Esophagus muscularis mucosa (tissue), 4 donors: Measurements from ENCODE around the gene SGTA. TPM values are rescaled to one million over a fixed set of nuclear protein-coding genes. Genes with fewer than 3 reads are reported as not detected.

ENCODE experiments used
- DNase-seq: peaks from one replicate; pipeline ENCODE4 v3.0.0-alpha.2; 2017; ENCODE audit errors: extremely low spot score
- H3K27ac ChIP-seq, 4 donors: fragments of 200-600 bp; sonication (generic); replicated peaks in 1 of 4; 1 replicate in 3 of 4; 2 replicates in 1 of 4; pipeline ENCODE4 v1.5.1; 2016 to 2019; ENCODE audit warnings: mild to moderate bottlenecking in 1 of 4
- H3K27me3 ChIP-seq, 4 donors: fragments of 200-600 bp; sonication (generic); one replicate each; pipeline versions ENCODE4 v1.5.1 to v1.6.0; 2016 to 2019
- H3K36me3 ChIP-seq, 4 donors: fragments of 200-600 bp; sonication (generic); one replicate each; pipeline ENCODE4 v1.5.1; 2016 to 2019
- H3K4me1 ChIP-seq, 4 donors: fragments of 200-600 bp; sonication (generic); one replicate each; pipeline ENCODE4 v1.5.1; 2016 to 2019
- H3K4me3 ChIP-seq, 4 donors: fragments of 200-600 bp; sonication (generic); 1 replicate in 2 of 4; 2 replicates in 2 of 4; pipeline ENCODE4 v1.5.1; 2016 to 2019; ENCODE audit warnings: mild to moderate bottlenecking in 4 of 4, moderate library complexity in 1 of 4
- H3K9me3 ChIP-seq, 4 donors: fragments of 200-600 bp; sonication (generic); 1 replicate in 3 of 4; 2 replicates in 1 of 4; pipeline ENCODE4 v1.5.1; 2016 to 2019
- EP300 ChIP-seq: sonication (generic); formaldehyde crosslinking; IDR thresholded peaks from one replicate; pipeline ENCODE4 v1.6.1; 2017; ENCODE audit warnings: antibody characterized with exemption
- POLR2A ChIP-seq: fragments of 450-650 bp; IDR thresholded peaks from one replicate; pipeline ENCODE4 v1.6.1; 2017; ENCODE audit warnings: antibody characterized with exemption, moderate library complexity, mild to moderate bottlenecking, low read depth
- POLR2AphosphoS5 ChIP-seq, 2 donors: sonication (generic); formaldehyde crosslinking; IDR thresholded peaks; one replicate each; pipeline ENCODE4 v1.6.1; 2017; ENCODE audit warnings: antibody characterized with exemption in 2 of 2
- whole genome bisulfite sequencing: methylation state at CpG from one replicate; pipeline ENCODE4 v1.1.5; 2018; 5-methylcytosine and 5-hydroxymethylcytosine counted together
- intact Hi-C: fragments of 100-400 bp; cut with DNase I; formaldehyde crosslinking; loops from one replicate; pipeline ENCODE4 v1.15.1; 2023
- total RNA-seq, 4 donors: library from RNA; depleted of rRNA; stranded (reverse); fragments of >200 nt; gene quantifications; one replicate each; pipeline versions ENCODE4 v1.1.0 to v1.2.1, GENCODE V29; 2016
- TF ChIP-seq, protein P1 (sequence below), 3 experiments: fragments of 200-600 bp in 2 of 3; fragments of 450-650 bp in 1 of 3; sonication (generic) in 2 of 3; IDR thresholded peaks; one replicate each; pipeline ENCODE4 v1.5.1; 2017 to 2019; ENCODE audit warnings: antibody characterized with exemption in 3 of 3, mild to moderate bottlenecking in 2 of 3, moderate library complexity in 1 of 3

SGTA gene
- total RNA-seq, 4 donors from 2014 or later, result 53.6 to 71.2 (median 59.2) TPM

- Histone ChIP-seq H3K36me3 (peaks cover 0 to 60% (median 50%) of the 10 kb centered on the region in 4 donors), H3K4me1 (peaks cover 11 to 24% (median 17%) of the 10 kb centered on the region in 4 donors), H3K4me3 (no peak overlapping the region), H3K9me3 (no peaks in the 10 kb centered on the region), H3K27me3 (no peaks in the 10 kb centered on the region), H3K27ac (no peak overlapping the region)
- TF ChIP-seq POLR2A (no peak), EP300 (no peak), POLR2AphosphoS5 (IDR thresholded peaks at IDR 0.05) (no peak)
- TF ChIP-seq, protein P1, sequence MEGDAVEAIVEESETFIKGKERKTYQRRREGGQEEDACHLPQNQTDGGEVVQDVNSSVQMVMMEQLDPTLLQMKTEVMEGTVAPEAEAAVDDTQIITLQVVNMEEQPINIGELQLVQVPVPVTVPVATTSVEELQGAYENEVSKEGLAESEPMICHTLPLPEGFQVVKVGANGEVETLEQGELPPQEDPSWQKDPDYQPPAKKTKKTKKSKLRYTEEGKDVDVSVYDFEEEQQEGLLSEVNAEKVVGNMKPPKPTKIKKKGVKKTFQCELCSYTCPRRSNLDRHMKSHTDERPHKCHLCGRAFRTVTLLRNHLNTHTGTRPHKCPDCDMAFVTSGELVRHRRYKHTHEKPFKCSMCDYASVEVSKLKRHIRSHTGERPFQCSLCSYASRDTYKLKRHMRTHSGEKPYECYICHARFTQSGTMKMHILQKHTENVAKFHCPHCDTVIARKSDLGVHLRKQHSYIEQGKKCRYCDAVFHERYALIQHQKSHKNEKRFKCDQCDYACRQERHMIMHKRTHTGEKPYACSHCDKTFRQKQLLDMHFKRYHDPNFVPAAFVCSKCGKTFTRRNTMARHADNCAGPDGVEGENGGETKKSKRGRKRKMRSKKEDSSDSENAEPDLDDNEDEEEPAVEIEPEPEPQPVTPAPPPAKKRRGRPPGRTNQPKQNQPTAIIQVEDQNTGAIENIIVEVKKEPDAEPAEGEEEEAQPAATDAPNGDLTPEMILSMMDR (IDR thresholded peaks at IDR 0.05), result no peak
- DNase-seq, result no peak
- WGBS, result 97% methylated on average over 9 of the region's 12 CpGs
- intact Hi-C loops, result no loop called here
These were observed 47.7 kb downstream of the SGTA start for GRCh38 chr19:2735374-2735773.

DNA sequence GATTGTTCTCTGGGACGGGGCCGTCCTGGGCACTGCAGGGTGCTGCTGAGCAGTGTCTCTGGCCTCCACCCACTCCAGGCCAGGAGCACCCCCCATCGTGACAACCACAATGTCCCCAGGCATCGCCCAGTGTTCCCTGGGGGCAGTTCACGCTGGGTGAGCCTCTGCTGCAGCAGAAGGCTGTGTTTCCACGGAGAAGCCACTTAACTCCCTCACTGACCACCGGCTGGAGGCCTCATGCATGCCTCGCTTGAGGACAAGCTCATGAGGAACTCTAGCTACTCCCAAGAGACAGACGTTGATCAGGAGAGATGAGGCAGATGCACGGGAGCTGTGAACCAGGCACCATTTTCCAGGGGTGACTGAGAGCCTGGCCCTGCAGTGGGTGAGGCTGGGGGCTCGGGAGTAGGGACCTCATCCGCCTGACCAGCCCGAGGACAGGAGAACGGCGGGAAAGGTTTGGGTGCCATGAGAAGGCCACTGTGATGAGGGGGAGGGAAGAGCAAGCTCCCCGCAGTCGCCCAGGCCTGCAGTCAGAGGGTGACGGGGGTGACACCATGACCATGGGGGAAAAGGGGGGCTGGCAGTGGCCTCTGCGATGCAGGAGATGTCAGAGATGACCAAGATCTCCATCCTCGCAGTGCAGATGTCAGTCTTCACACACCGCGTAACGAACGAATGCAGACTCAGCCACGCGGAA lies 48.3 kb downstream of the SGTA start:
- intact Hi-C loops, result no loop called here
- H3K36me3 ChIP-seq, result peaks cover 0 to 60% (median 50%) of the 10 kb centered on the region in 4 donors
- no peak for DNase-seq
- 89% methylated on average over 22 of the region's 26 CpGs for WGBS
- H3K4me1 ChIP-seq, result peaks cover 11 to 24% (median 16%) of the 10 kb centered on the region in 4 donors
- no peak overlapping the region for H3K27ac ChIP-seq
- H3K4me3 ChIP-seq, result no peak overlapping the region
- H3K9me3 ChIP-seq, result no peaks in the 10 kb centered on the region
- no peaks in the 10 kb centered on the region for H3K27me3 ChIP-seq
- TF ChIP-seq POLR2A, result no peak
- no peak for TF ChIP-seq POLR2AphosphoS5 (IDR thresholded peaks at IDR 0.05)
- TF ChIP-seq EP300, result no peak
- TF ChIP-seq, protein P1 (IDR thresholded peaks at IDR 0.05), result no peak

DNA sequence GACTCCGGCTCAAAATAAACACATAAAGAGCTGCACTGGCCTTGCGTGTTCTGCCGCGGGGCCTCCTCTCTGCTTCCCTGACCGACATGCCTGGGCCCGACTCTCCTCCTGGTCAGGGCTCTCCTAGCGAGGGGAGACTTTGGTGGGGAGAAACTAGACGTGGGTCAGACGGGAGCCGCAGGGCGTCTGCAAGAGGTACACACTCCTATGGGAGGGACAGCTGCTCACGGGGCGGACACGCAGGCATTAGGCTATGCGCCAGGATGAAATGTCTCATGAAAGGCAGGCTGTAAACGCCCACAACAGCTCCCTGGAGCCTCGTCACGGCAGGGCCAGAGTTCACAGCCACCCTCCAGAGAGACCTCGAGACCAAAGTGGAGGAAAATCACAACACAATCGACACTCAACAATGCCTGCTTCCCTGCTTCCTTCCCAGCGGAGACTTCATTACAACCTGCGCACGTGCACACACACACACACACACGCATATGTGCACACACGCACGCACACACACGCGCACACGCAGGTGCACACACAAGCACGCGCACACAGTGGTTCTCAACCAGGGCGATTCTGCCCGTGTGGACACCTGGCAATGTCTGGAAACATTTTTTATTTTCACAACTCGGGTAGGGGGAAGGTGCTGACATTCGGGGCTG lies 49.0 kb downstream of the SGTA start:
- Histone ChIP-seq H3K9me3 (no peaks in the 10 kb centered on the region), H3K4me1 (peaks cover 7 to 18% (median 10%) of the 10 kb centered on the region in 4 donors), H3K4me3 (no peak overlapping the region), H3K27ac (no peak overlapping the region), H3K36me3 (peaks cover 0 to 60% (median 50%) of the 10 kb centered on the region in 4 donors), H3K27me3 (no peaks in the 10 kb centered on the region)
- TF ChIP-seq, protein P1 (IDR thresholded peaks at IDR 0.05), result no peak
- no peak for TF ChIP-seq POLR2AphosphoS5 (IDR thresholded peaks at IDR 0.05)
- no peak for TF ChIP-seq EP300
- no peak for TF ChIP-seq POLR2A
- WGBS, result 86% methylated on average over 35 of the region's 35 CpGs
- intact Hi-C loops, result no loop called here
- no peak for DNase-seq

DNA sequence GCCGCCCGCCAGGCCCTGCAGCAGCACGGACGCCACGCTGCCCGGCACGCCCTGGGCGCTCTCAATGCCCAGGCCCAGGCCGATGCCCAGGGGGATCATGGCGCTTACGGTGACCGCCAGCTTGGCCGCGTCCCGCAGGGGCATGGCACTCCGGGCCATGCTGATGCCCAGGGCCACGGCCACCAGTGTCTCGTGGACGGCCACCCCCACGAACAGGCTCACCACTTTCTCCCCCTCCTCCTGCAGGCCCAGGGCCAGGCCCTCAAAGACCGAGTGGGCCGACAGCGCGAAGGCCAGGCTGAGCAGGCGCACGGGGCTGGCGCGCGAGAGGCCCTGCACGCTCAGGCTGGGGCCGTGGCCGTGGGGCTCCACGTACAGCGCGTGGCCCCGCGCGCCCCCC lies 50.2 kb downstream of the SGTA start:
- TF ChIP-seq, protein P1 (IDR thresholded peaks at IDR 0.05), result no peak
- TF ChIP-seq POLR2A (no peak), POLR2AphosphoS5 (IDR thresholded peaks at IDR 0.05) (no peak), EP300 (no peak)
- no peak overlapping the region for H3K4me3 ChIP-seq
- no peak for DNase-seq
- WGBS, result 99% methylated on average over 13 of the region's 38 CpGs
- no peaks in the 10 kb centered on the region for H3K9me3 ChIP-seq
- H3K27ac ChIP-seq, result no peak overlapping the region
- peaks cover 0 to 60% (median 50%) of the 10 kb centered on the region in 4 donors for H3K36me3 ChIP-seq
- peaks cover 0 to 11% (median 0%) of the 10 kb centered on the region in 4 donors for H3K27me3 ChIP-seq
- intact Hi-C loops, result no loop called here
- H3K4me1 ChIP-seq, result peaks cover 0 to 6% (median 0%) of the 10 kb centered on the region in 4 donors
